HG02938 (cell line): ENCODE results near the gene PTGES3L.
"Not testable (repeated sequence)": the region's sequence is repeated elsewhere in the genome, so short reads cannot be mapped to it uniquely, and the experiment has no call there.

Source experiments
- ATAC-seq: cut with Tn5 transposase; IDR thresholded peaks from one replicate; pipeline ENCODE4 v1.9.1; 2021; ENCODE audit warnings: mild to moderate bottlenecking, moderate library complexity; ENCODE audit not compliant: unreplicated experiment

PTGES3L gene

DNA sequence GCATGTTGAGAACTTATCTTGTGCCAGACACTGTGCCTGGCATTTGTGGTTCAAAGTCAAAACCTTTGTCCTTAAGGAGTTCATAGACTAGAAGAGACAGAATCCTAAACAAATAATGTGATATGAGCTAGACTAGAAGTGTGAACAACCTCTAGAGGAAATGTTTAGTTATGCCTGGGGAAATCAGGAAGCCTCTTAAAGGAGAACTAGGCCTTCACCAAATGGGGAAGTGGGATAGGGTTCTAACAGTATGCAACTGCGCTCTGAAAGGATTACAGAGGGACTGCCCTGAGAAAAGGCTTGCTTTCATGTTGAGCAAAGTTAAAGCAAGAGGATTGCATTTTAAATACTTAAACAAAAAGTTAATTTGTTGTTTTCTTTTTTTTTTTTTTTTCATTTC lies 5.3 kb upstream of the PTGES3L start:
- ATAC-seq: no peak

DNA sequence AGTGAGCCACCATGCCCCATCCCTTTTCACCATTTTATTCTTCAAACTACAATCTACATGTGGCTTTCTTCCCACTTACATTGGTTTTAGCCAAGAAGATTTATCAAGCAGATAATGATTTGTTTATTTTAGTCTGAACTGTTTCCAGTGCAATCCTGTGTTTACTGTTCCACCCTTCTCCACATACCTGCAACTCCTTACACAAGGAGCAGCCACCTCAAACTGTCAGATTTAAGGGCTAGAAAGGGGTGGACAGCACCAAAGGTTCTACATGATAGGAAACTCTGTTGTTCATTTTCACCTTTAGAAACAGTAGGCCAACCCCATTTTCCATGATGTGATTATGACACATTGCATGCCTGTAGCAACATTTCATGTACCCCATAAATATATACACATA lies 2.4 kb upstream of the PTGES3L start:
- no peak for ATAC-seq

DNA sequence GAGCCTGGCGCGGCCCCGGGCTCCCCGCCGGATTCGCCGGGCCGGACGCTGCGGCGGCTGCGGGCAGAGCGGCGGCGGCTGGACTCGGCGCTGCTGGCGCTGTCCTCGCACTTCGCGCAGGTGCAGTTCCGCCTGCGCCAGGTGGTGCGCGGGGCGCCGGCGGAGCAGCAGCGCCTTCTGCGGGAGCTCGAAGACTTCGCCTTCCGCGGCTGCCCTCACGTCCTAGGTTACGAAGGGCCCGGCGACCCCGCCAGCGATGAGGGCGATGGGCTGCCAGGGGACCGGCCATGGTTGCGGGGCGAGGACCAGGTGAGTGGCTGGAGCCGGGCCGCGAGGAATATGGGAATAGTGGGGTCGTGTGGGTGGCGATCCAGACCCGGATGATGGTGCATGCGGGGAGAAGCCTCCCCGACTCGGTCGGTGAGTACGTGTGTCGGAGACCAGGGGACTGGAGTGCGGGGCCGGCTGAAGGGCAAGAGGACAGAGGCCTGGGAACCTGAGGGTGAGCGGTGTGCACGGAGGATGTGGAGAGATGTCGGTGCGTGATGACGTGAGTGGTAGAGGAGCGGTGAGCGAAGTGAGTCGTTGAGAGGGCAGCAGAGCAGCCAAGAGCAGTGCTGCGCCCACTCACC lies 1.0 kb upstream of the PTGES3L start:
- ATAC-seq: peak; percentile 38

DNA sequence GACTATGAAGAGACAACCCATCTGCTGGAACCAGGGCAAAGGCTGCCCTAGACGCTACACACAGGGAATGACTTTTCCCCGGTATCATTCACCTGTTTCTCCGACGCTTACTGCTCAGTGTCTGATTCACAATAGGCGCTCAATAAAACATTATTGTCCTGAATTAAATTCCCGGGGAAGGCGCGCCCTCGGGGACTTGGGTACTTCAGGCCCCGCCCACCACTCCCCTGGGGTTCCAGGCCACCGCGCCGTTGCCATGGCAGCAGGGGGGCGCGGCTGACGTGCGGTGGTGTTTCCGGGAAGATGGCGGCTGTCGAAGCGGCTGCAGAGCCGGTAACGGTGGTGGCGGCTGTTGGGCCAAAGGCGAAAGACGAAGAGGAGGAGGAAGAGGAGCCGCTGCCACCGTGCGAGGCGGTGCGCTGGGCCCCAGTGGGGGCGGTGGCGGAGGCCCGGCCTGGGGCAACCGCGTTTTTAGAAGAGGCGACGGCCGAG lies 440 bp upstream of the PTGES3L start, which contains the start of gene RUNDC1:
Gene RUNDC1, plus strand, starts transcription at position 292 of the 492 bp plus-strand sequence. Its CDS starts 12 bp downstream, at position 304.
- ATAC-seq: peak; percentile 61

DNA sequence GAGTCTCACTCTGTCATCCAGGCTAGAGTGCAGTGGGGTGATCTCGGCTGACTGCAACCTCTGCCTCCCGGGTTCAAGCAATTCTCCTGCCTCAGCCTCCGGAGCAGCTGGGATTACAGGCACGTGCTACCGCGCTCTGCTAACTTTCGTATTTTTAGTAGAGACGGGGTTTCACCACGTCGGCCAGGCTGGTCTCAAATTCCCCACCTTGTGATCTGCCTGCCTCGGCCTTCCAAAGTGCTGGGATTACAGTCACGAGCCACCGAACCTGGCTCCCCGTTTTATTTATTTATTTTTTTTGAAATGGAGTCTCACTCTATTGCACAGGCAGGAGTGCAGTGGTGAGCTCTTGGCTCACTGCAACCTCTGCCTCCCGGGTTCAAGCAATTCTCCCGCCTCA lies 4.2 kb downstream of the PTGES3L start:
- not testable (repeated sequence) for ATAC-seq

DNA sequence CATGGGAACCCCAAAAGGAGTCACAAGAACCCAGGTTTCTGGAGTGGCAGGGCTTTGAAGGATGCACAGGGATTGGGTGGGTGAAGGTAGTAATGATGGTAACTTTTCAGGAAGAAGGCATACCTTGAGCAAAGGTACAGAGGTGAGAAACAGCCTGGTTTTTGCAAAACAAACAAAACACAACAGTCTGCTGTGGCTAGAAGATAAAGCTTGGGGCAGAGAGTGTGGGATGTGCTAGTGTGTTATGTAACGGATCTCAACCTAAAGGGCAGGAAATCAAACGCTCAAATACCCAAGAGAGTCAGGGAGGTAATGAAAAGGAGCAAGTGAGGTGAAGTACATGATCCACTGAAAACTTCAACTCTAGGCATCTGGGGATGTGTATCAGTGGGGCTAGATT lies 4.6 kb downstream of the PTGES3L start:
- no peak for ATAC-seq

DNA sequence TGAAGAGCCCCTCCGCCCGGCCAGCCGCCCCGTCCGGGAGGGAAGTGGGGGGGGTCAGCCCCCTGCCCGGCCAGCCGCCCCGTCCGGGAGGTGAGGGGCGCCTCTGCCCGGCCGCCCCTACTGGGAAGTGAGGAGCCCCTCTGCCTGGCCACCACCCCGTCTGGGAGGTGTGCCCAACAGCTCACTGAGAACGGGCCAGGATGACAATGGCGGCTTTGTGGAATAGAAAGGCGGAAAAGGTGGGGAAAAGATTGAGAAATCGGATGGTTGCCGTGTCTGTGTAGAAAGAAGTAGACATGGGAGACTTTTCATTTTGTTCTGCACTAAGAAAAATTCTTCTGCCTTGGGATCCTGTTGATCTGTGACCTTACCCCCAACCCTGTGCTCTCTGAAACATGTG lies 6.6 kb downstream of the PTGES3L start:
- not testable (repeated sequence) for ATAC-seq

DNA sequence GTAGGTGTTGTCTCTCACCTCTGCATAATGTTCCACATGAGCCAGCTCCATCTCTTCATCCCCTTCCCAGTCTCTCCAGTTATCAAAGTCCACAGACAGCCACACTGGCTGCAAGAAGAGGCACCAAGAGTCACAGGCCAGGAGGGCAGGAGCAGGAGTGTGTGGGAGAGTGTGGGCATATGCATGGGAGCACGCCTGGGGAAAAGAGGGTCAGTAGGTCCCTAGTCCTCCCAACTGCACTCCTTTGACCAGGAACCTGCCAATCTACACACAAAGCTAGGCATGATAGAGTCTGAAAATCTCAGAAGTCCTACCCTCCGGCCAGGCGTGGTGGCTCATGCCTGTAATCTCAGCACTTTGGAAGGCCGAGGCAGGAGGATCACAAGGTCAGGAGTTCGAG lies 8.3 kb downstream of the PTGES3L start:
- no peak for ATAC-seq

DNA sequence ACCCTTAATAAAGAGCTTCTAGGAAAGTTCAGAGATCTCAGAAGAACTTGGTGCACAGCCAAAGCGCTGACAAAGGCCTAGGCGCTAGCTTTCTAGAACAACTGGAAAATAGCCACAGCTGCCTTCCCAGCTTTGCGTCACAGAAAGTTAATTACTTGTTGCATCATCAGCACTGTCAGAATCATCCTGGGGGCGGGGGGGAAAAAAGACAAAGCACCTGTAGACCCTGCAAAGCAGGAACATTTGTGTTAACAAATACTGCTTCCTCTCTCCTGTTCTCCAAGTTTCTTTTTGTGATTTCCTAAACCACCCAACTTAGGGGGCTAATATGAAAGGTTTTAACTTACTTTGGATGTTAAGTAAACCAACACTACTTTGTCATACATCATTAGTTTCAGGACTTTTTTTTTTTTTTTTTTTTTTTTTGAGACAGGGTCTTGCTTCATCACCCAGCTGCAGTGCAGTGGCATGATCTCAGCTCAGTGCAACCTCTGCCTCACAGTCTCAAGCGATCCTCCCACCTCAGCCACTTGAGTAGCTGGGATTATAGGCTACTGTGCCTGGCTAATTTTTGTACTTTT lies 10.8 kb downstream of the PTGES3L start:
- no peak for ATAC-seq

DNA sequence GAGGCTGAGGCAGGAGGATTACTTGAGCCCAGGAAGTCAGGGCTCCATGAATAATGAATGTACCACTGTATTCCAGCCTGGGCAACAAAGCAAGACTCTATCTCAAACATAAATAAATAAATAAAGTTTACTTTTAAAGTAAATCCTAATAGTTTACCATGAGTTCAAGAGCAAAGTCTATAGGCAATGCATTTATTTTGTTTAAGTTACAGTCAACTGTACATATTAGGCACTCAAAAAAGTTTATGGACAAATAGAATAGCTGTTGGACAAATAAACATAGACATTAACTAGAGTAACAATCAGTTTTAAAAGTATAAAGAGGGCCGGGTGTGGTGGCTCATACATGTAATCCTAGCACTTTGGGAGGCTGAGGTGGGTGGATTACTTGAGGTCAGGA lies 12.0 kb downstream of the PTGES3L start:
- ATAC-seq: no peak

DNA sequence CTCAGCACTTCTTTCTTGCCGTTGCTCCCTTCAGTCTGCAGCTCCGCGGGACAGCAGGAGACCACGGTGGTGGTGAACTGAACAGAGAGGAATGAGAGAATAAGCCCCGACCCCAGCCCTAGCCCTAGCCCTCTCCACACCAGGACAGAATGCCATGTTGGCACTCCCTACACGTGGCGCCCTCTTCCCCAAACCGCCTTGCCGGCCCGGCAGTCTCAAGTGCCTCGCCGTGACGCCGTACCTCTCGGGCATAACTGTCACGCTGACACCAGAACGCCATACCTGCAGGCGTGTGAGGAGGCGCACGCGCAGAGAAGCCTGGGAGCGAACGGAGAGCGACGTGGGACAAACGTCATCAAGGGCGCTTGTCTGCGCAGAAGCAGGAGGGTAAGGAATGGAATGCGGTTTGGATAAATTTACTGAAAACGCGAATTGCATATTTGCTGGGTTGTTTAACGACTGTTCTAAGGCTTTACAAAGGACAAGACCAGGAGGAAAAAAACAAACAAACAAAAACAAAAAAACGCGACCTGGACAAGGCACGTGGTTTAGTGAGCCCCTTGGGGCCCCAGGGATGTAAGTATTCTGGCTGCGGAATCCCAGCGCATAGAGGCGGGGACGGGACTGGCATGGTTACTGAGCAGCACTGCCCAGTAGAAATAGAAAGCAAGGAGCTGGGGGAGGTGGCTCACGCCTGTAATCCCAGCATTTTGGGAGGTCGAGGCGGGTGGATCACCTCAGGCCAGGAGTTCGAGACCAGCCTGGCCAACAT lies 15.5 kb downstream of the PTGES3L start, which contains the start of gene AARSD1:
Gene AARSD1, minus strand, starts transcription at position 294 of the 772 bp plus-strand sequence. Its CDS starts 14 bp downstream, at position 280.
- peak; percentile 75 for ATAC-seq

DNA sequence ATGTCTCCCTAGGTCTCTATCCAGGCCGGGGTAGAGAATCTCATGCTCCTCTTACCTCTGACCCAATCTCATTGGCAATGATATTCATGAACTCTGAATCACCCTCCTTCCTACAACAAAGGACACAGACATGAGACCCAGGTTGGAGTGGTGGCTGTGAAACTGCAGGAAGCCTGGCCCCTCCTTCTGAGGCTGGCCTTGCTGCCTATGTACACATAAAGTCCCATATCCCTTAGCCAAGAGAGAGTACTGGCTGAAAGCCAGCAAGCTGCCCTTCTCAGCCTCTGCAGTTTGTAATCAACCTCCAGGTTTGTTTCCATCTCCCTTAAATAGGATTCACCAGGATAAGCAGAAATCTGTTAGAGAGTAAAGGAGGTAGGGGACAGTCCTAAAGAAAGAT lies 26.2 kb downstream of the PTGES3L start:
- ATAC-seq: no peak

DNA sequence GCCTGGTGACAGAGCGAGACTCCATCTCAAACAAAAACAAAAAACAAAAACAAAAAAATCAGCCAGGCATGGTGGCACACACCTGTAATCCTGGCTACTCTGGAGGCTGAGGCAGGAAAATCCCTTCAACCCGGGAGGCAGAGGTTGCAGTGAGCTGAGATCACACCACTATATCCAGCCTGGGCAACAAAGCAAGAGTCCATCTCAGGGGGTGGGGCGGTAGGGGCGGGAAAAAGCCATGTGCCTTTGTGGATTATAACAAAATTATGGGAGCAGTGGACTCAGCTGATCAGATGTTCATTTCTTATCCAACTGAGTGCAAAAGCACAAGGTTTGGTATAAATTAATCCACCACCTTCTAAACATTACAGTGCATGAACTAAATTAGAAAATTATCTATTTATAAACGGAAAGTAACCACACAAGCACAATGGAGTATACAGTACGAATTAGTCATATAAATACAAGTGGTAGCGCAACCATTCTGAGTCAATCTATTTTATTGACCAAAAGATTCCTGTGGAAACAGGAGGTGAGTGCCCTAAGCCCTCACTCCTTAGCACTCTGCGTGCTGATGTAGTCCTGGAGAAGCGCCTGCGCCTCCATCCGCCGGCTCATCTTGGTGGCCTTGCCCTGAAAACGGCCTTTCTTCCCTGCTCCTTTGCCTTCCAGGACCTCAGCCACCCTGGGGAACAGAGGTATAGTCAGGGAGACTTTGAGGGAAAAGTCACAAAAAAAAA lies 29.7 kb downstream of the PTGES3L start:
- ATAC-seq: no peak

DNA sequence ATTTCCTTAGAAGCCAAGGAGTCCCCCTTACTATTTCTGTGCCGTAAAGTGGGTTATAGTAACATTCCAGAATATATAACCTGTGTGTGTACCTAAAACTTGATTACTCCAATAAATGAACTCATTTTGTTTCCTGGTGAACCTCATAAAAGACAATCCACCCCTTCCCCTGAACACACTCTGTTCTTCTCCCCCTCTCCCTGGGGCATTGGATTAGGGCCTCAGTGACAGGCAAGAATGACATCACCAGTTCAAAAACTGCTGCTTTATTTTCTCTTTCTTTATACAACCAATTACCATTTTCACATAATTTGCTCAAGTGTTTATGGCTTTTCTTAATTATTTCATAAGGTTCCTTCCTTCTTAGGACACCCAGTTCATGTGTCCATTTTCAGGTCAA lies 33.1 kb downstream of the PTGES3L start:
- ATAC-seq: no peak

DNA sequence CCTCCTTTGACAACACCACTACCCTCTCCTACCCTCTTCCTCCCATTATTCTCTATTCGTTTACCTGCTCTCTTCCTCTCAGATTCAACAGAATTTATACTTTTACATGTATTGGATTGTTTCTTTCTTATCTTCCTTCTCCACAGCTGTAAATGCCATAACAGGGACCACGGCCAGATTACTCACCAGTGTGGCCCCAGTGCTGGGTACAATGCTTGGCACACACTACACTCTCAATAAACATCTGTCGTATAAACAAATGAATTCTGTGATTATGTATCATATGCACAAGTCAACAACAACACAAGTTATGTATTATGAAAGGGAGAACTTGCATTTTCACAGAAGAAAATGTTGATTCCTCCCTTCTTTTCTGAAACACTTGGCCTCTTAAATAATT lies 35.7 kb downstream of the PTGES3L start:
- no peak for ATAC-seq

DNA sequence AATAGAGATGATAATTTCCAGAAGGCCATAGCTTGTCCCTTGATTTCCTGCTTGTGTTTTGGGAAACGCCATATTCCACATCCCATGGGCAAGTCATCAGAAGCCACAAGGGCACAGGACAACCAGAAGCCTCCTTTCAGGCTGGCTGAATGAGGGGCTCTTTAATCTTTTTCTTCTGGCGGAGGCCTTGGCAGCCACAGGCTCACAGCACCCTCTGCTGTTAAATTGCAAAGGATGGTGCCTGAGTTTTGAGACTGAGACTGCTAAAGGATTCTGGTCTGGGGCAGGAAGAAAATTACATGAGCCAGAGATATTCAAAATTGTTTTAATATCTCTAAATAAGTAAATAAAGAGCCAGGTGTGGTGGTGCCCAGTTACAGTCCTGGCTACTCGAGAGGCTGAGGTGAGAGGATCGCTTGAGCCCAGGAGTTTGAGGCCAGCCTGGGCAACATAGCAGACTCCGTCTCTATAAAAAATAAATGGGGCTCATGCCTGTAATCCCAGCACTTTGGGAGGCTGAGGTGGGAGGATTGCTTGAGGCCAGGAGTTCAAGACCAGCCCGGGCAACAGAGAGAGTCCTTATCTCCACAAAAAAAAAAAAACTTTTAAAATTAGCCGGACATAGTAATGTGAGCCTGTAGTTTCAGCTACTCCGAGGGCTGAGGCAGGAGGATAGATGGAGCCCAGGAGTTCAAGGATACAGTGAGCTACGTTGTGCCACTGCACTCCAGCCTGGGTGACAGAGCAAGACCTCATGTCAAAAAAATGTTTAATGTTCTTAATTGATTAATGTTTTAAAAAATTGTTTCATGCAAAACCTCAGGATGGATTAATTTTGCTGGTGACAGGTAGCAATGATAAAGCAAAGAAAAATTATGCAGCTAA lies 41.9 kb downstream of the PTGES3L start:
- ATAC-seq: no peak

DNA sequence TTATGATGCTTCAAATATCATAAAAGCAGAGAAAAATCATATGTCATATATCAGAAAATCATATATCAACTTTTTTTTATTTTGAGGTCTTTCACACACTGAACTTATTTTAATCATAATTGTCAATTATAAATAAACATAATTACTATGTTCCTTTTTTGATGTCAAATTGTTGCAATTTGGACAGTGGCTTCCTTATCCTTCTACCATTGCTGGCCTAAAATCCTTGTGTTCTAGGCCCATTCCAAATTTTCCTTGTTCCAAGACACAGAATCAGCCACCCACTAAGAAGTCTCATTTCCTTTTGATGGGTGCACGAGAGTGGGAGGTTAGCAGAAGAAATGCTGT lies 50.4 kb downstream of the PTGES3L start:
- no peak for ATAC-seq

DNA sequence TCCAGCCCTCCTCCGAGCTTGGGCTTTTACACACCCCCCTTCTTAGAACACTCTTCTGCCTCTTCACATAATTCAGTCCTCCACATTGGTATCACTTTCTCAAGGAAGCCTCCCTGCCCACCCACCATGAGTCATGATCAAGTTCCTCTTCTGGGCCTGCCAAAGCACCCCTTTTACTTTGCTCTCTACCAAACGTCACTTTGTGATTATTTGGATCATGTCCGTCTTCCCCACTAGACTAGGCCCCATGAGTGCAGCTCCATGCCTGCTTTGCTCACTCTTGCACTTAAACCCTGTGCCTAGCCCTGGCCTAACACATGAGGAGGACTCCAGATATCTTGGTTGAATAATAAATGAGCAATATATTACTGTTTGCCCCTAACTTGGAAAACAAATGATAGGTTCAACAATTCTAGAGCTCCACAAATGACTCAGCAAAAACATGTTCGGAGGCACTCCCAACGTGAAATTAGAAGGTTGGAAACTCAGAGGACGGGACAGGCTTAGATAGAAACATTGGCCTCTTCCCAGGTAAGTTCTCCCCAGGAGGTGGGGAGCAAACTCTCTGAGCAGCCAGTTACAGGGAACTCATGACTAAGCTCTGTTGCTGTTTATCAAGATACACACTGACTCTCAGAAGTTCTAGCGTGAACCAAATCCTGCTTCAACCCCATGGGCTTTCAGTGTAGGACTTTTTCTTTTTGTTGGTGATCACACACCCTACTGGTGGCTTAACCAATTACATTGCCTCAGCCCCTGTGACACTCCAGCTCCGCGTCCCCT lies 51.0 kb downstream of the PTGES3L start:
- ATAC-seq: no peak

DNA sequence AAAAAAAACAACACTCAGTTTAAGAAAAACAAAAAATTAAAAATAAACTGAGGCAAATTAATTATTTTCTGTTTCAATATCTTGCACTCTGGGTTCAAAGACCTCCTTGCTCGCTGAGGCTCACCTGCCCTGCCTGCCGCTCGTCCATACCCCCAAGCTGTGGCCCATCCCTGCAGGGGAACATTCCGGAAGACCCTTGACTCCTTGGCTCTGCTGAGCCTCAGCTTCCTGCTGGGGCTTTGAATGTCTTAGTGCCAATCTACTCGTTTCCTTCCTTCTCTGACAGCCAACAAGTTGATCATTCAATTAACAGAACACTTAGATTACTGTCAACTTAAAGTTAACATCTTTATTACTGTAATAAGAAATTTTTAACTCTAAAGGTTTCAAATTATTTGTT lies 55.0 kb downstream of the PTGES3L start:
- ATAC-seq: no peak
